ENCODE data around the gene PKP3.

Gene PKP3

GRCh38 chr11:377174-377865 is 16.7 kb upstream of the PKP3 start:
- no peak overlapping the region for H3K4me3 ChIP-seq (ENCODE audit: low read depth, low read length)
- TF ChIP-seq CTCF (IDR thresholded peaks at IDR 0.05; ENCODE audit: borderline replicate concordance, insufficient read depth, low read depth, low read length): no peak

GRCh38 chr11:377883-378500 is 16.0 kb upstream of the PKP3 start:
- no peak overlapping the region for H3K4me3 ChIP-seq (ENCODE audit: low read depth, low read length)
- no peak for TF ChIP-seq CTCF (IDR thresholded peaks at IDR 0.05; ENCODE audit: borderline replicate concordance, insufficient read depth, low read depth, low read length)

- no peak overlapping the region for H3K4me3 ChIP-seq (ENCODE audit: low read depth, low read length)
- no peak for TF ChIP-seq CTCF (IDR thresholded peaks at IDR 0.05; ENCODE audit: borderline replicate concordance, insufficient read depth, low read depth, low read length)
These were observed 14.6 kb upstream of the PKP3 start for GRCh38 chr11:379205-380094.

GRCh38 chr11:380095-380480 is 13.9 kb upstream of the PKP3 start:
- no peak for TF ChIP-seq CTCF (IDR thresholded peaks at IDR 0.05; ENCODE audit: borderline replicate concordance, insufficient read depth, low read depth, low read length)
- H3K4me3 ChIP-seq (ENCODE audit: low read depth, low read length): no peak overlapping the region

GRCh38 chr11:380491-380890 is 13.5 kb upstream of the PKP3 start:
- no peak for TF ChIP-seq CTCF (IDR thresholded peaks at IDR 0.05; ENCODE audit: borderline replicate concordance, insufficient read depth, low read depth, low read length)
- H3K4me3 ChIP-seq (ENCODE audit: low read depth, low read length): no peak overlapping the region

- H3K4me3 ChIP-seq (ENCODE audit: low read depth, low read length): no peak overlapping the region
- TF ChIP-seq CTCF (IDR thresholded peaks at IDR 0.05; ENCODE audit: borderline replicate concordance, insufficient read depth, low read depth, low read length): no peak
These were observed 13.0 kb upstream of the PKP3 start for GRCh38 chr11:380996-381395.
